K562 (cell line): Measurements from ENCODE around the gene POLN. TPM values are rescaled to one million over a fixed set of nuclear protein-coding genes. Genes with fewer than 3 reads are reported as not detected.
A peak's percentile ranks its signal among the peaks of the same experiment; 100 is the strongest.

Source experiments
- ATAC-seq: fragments of 200-7000 bp; cut with Tn5 transposase; 3 replicates; pipeline ENCODE4 v1.9.1; 2020; ENCODE audit warnings: moderate library complexity
- BruUV-seq: library from RNA; stranded (reverse); fragments of 400-500 nt; replicated peaks from 2 replicates; lab custom pipeline; 2021; lab: Mats Ljungman, UMichigan
- CTCF ChIA-PET: fragments of 300-600 bp; formaldehyde crosslinking; extraction: SDS; loops from one replicate; lab custom pipeline; 2021; ENCODE audit warnings: low intra/inter-chr PET ratio; lab: Yijun Ruan, JAX
- POLR2A ChIA-PET: fragments of 300-600, 350-650 bp; sonication (Branson Sonifier 250); formaldehyde crosslinking; extraction: SDS; loops from one replicate; lab custom pipeline; 2021; ENCODE audit warnings: antibody characterized with exemption, inconsistent platforms; lab: Yijun Ruan, JAX
- DNase-seq, 4 experiments: peaks; one replicate each; pipeline versions ENCODE4 v3.0.0 to v3.0.0-alpha.2; 2011 to 2018; ENCODE audit warnings: low spot score in 3 of 4, mixed read lengths in 3 of 4; ENCODE audit errors: extremely low read depth in 1 of 4
- FAIRE-seq: peaks from 2 replicates; lab custom pipeline; 2011; peaks lifted over from hg19 to GRCh38; lab: Jason Lieb, UNC
- H2AFZ ChIP-seq: 2 replicates; pipeline ENCODE4 v1.6.0; 2011; ENCODE audit warnings: low read depth, low read length, control low read depth, inconsistent platforms
- H3K27ac ChIP-seq: fragments of 200-600 bp; 3 replicates; pipeline ENCODE4 v1.8.0; 2011; ENCODE audit warnings: low read depth, mild to moderate bottlenecking, control low read depth, inconsistent platforms, low read length, moderate library complexity, mixed read lengths; ENCODE audit errors: extremely low read depth
- H3K27me3 ChIP-seq, 2 experiments: fragments of 300-600 bp in 1 of 2; 2 replicates in 1 of 2; 3 replicates in 1 of 2; pipeline versions ENCODE4 v1.6.0 to v1.8.0; 2011; ENCODE audit warnings: inconsistent platforms in 2 of 2, low read length in 2 of 2, mild to moderate bottlenecking in 1 of 2, mixed read lengths in 1 of 2, moderate library complexity in 1 of 2; ENCODE audit not compliant: control insufficient read depth in 2 of 2, insufficient read depth in 2 of 2
- H3K36me3 ChIP-seq: fragments of 300-600 bp; 3 replicates; pipeline ENCODE4 v1.8.0; 2011; ENCODE audit warnings: mild to moderate bottlenecking, low read length, inconsistent platforms; ENCODE audit not compliant: control insufficient read depth, insufficient read depth
- H3K4me1 ChIP-seq, 2 experiments: fragments of 200-600 bp in 1 of 2; replicated peaks in 1 of 2; 2 replicates in 1 of 2; 3 replicates in 1 of 2; pipeline versions ENCODE4 v1.5.1 to v1.8.0; 2011; ENCODE audit warnings: inconsistent platforms in 2 of 2, low read length in 2 of 2, mild to moderate bottlenecking in 1 of 2, mixed read lengths in 1 of 2, moderate library complexity in 1 of 2; ENCODE audit not compliant: control insufficient read depth in 2 of 2, insufficient read depth in 2 of 2
- H3K4me2 ChIP-seq: 2 replicates; pipeline ENCODE4 v1.6.1; 2011; ENCODE audit warnings: low read length, control low read depth, inconsistent platforms, mixed read lengths; ENCODE audit not compliant: insufficient read depth
- H3K4me3 ChIP-seq: fragments of 200-600 bp; sonication (generic), shearing (Covaris generic); 2 replicates; pipeline ENCODE4 v1.5.1; 2016; ENCODE audit warnings: control low read depth, inconsistent platforms
- H3K79me2 ChIP-seq: fragments of 200-600 bp; 3 replicates; pipeline ENCODE4 v1.8.0; 2011; ENCODE audit warnings: low read length, inconsistent platforms; ENCODE audit not compliant: control insufficient read depth, insufficient read depth
- H3K9ac ChIP-seq, 2 experiments: 2 replicates each; pipeline versions ENCODE4 v1.6.0 to v1.6.1; 2011; ENCODE audit warnings: low read depth in 2 of 2, low read length in 2 of 2, control low read depth in 1 of 2, inconsistent platforms in 1 of 2, mild to moderate bottlenecking in 1 of 2, mixed read lengths in 1 of 2; ENCODE audit not compliant: insufficient read depth in 1 of 2
- H3K9me1 ChIP-seq: one replicate; pipeline ENCODE4 v1.6.0; 2011; ENCODE audit warnings: inconsistent platforms, mild to moderate bottlenecking, low read length, moderate library complexity; ENCODE audit not compliant: control insufficient read depth, insufficient read depth
- H3K9me3 ChIP-seq: replicated peaks from 2 replicates; pipeline ENCODE4 v1.5.1; 2011; ENCODE audit warnings: low read depth, low read length, inconsistent platforms; ENCODE audit not compliant: control insufficient read depth, insufficient read depth
- H4K20me1 ChIP-seq: replicated peaks from 2 replicates; pipeline ENCODE4 v1.6.1; 2011; ENCODE audit warnings: low read length, inconsistent platforms, mixed read lengths; ENCODE audit not compliant: control insufficient read depth, insufficient read depth
- ARNT ChIP-seq, 2 experiments: fragments of 450-650 bp; IDR thresholded peaks; 2 replicates each; pipeline ENCODE4 v1.6.1; 2016; ENCODE audit warnings: mild to moderate bottlenecking in 1 of 2
- GABPB2 ChIP-seq: fragments of 250-450 bp; sonication (Bioruptor Pico); conservative IDR thresholded peaks from 2 replicates; pipeline ENCODE4 v1.5.1; 2021; ENCODE audit warnings: mild to moderate bottlenecking
- HES1 ChIP-seq: fragments of 450-650 bp; IDR thresholded peaks from 2 replicates; pipeline ENCODE4 v1.6.1; 2016; ENCODE audit warnings: low read depth, mild to moderate bottlenecking, moderate library complexity
- JUN ChIP-seq, 2 experiments: sonication (generic) in 1 of 2; formaldehyde crosslinking in 1 of 2; IDR thresholded peaks; 2 replicates each; pipeline versions ENCODE4 v1.6.1 to v1.8.0; 2012 to 2022; ENCODE audit warnings: borderline replicate concordance in 2 of 2, mild to moderate bottlenecking in 2 of 2, improper control_type of control experiment in 1 of 2, low read depth in 1 of 2, low read length in 1 of 2, missing genetic modification reagents in 1 of 2
- MAX ChIP-seq: sonication (generic); formaldehyde crosslinking; IDR thresholded peaks from 2 replicates; pipeline ENCODE4 v1.9.0; 2022; ENCODE audit warnings: mild to moderate bottlenecking, missing genetic modification reagents
- NFIX ChIP-seq: fragments of 250-450 bp; sonication (Bioruptor Pico); IDR thresholded peaks from 2 replicates; pipeline ENCODE4 v1.4.0; 2020; ENCODE audit warnings: low read depth, mild to moderate bottlenecking, moderate library complexity
- PHF8 ChIP-seq: fragments of 200-600 bp; sonication (generic); IDR thresholded peaks from 2 replicates; pipeline ENCODE4 v1.6.1; 2012; ENCODE audit warnings: mixed run types, mild to moderate bottlenecking, inconsistent platforms, low read length, moderate library complexity, borderline replicate concordance
- SMC3 ChIP-seq: conservative IDR thresholded peaks from 2 replicates; pipeline ENCODE4 v1.6.1; 2011; ENCODE audit warnings: low read depth, low read length, improper control_type of control experiment; ENCODE audit not compliant: insufficient read depth
- THAP12 ChIP-seq: fragments of 250-450 bp; sonication (Bioruptor Pico); IDR thresholded peaks from 2 replicates; pipeline ENCODE4 v1.9.0; 2021; ENCODE audit warnings: mild to moderate bottlenecking, inconsistent platforms
- THAP7 ChIP-seq: fragments of 250-450 bp; sonication (Bioruptor Pico); IDR thresholded peaks from 2 replicates; pipeline ENCODE4 v1.5.0; 2021
- TRIM24 ChIP-seq, 2 experiments: fragments of 450-650 bp; IDR thresholded peaks; 2 replicates each; pipeline ENCODE4 v1.6.1; 2016
- ZNF707 ChIP-seq: fragments of 250-450 bp; sonication (Bioruptor Pico); conservative IDR thresholded peaks from 2 replicates; pipeline ENCODE4 v1.8.0; 2022; ENCODE audit warnings: inconsistent platforms, mild to moderate bottlenecking, moderate library complexity
- ZNF764 ChIP-seq: fragments of 250-450 bp; sonication (Bioruptor Pico); IDR thresholded peaks from 2 replicates; pipeline ENCODE4 v1.4.0; 2020; ENCODE audit warnings: low read depth, mild to moderate bottlenecking, moderate library complexity
- WGBS: fragments of 100-300 bp; shearing (Covaris generic); methylation state at CpG from one replicate; pipeline ENCODE4 v1.1.6; 2016; ENCODE audit warnings: low coverage, mixed read lengths; ENCODE audit not compliant: insufficient coverage; ENCODE audit errors: missing lambda C conversion rate; 5-methylcytosine and 5-hydroxymethylcytosine counted together
- in situ Hi-C: fragments of 300-500 bp; cut with MboI; formaldehyde crosslinking; loops from 4 replicates; pipeline ENCODE4 v1.15.0; 2018; ENCODE audit warnings: inconsistent platforms, mixed read lengths
- intact Hi-C: fragments of 100-400 bp; cut with micrococcal nuclease; formaldehyde crosslinking; loops from 2 replicates; pipeline ENCODE4 v1.14.2; 2022
- polyA plus RNA-seq, 8 experiments: library from polyadenylated mRNA; depleted of rRNA in 4 of 8; stranded (reverse) in 5 of 8; unstranded in 3 of 8; fragments of >200 nt; fragmentation: Nextera tagmentation in 2 of 8; fragmentation: Illumina TruSeq in 1 of 8; extraction: Ambion mirVana in 2 of 8; extraction: Trizol in 1 of 8; gene quantifications; 2 replicates each; pipeline versions ENCODE4 v1.2.1 to v1.2.3, GENCODE V29; 2011 to 2014; ENCODE audit warnings: inconsistent platforms in 1 of 8, missing spikeins in 1 of 8
- total RNA-seq, 7 experiments: library from RNA; depleted of rRNA in 6 of 7; stranded (reverse); fragments of >200 nt in 6 of 7; fragmentation: Illumina TruSeq in 2 of 7; extraction: Trizol in 2 of 7; gene quantifications; 2 replicates each; pipeline versions ENCODE4 v1.2.1 to v1.2.3, GENCODE V29; 2011 to 2021; ENCODE audit warnings: low replicate concordance in 1 of 7
- TF ChIP-seq, protein P1 (sequence below): fragments of 450-650 bp; IDR thresholded peaks from 2 replicates; pipeline ENCODE4 v1.6.1; 2018; ENCODE audit not compliant: partially characterized antibody

POLN gene
- total and polyA plus RNA-seq, 9 of the 15 experiments (the other 6 are each of a cell fraction or from before 2014, with no cell fraction given): 0.08 to 0.91 (median 0.32) TPM

- FAIRE-seq: no peak
- POLR2A ChIA-PET: interaction anchor here (0.7 to 1.2 kb wide), 3 partner anchors 12 to 27 kb away, joined by 3 to 8 read pairs (median 4); no protein-coding TSS in a partner anchor
- Histone ChIP-seq H3K4me3 (no peak overlapping the region), H4K20me1 (no peaks in the 10 kb centered on the region), H3K36me3 (no peaks in the 10 kb centered on the region), H3K4me2 (peak overlapping the region; percentile 68), H2AFZ (peak overlapping the region; percentile 97), H3K9ac (peak overlapping the region in 1 of 2 experiments; percentile 38; a peak in 1 of 4 replicates), H3K79me2 (no peaks in the 10 kb centered on the region), H3K9me3 (no peaks in the 10 kb centered on the region), H3K27ac (0 out of 3 replicates have a peak overlapping the region, but pooled peaks have one; percentile 2), H3K27me3 (peaks cover 0 to 7% of the 10 kb centered on the region in 2 experiments; a peak in 1 of 5 replicates), H3K4me1 (peaks cover 3 to 10% of the 10 kb centered on the region in 2 experiments; a peak in 2 of 5 replicates), H3K9me1 (no peaks in the 10 kb centered on the region)
- CTCF ChIA-PET: no interaction called here
- ATAC-seq: peak; percentile 19; the same call in 2 of the 3 replicates
- DNase-seq: peak in 1 of 4 experiments; percentile 11
- intact Hi-C loops (no loop called here), in situ Hi-C loops (no loop called here)
- BruUV-seq: no TSS peak
- 84% methylated on average over 10 of the region's 10 CpGs for WGBS
- no peak for TF ChIP-seq PHF8
- TF ChIP-seq TRIM24 (IDR thresholded peaks at IDR 0.05): no peak
- TF ChIP-seq, protein P1, sequence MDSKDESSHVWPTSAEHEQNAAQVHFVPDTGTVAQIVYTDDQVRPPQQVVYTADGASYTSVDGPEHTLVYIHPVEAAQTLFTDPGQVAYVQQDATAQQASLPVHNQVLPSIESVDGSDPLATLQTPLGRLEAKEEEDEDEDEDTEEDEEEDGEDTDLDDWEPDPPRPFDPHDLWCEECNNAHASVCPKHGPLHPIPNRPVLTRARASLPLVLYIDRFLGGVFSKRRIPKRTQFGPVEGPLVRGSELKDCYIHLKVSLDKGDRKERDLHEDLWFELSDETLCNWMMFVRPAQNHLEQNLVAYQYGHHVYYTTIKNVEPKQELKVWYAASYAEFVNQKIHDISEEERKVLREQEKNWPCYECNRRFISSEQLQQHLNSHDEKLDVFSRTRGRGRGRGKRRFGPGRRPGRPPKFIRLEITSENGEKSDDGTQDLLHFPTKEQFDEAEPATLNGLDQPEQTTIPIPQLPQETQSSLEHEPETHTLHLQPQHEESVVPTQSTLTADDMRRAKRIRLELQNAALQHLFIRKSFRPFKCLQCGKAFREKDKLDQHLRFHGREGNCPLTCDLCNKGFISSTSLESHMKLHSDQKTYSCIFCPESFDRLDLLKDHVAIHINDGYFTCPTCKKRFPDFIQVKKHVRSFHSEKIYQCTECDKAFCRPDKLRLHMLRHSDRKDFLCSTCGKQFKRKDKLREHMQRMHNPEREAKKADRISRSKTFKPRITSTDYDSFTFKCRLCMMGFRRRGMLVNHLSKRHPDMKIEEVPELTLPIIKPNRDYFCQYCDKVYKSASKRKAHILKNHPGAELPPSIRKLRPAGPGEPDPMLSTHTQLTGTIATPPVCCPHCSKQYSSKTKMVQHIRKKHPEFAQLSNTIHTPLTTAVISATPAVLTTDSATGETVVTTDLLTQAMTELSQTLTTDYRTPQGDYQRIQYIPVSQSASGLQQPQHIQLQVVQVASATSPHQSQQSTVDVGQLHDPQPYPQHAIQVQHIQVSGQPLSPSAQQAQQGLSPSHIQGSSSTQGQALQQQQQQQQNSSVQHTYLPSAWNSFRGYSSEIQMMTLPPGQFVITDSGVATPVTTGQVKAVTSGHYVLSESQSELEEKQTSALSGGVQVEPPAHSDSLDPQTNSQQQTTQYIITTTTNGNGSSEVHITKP: no peak
- TF ChIP-seq THAP12: no peak
- no peak for TF ChIP-seq JUN (IDR thresholded peaks at IDR 0.05; ENCODE audit: borderline replicate concordance, low read depth, low read length)
- no peak for TF ChIP-seq JUN (CRISPR knock-in tag; IDR thresholded peaks at IDR 0.05; ENCODE audit: borderline replicate concordance)
- TF ChIP-seq GABPB2 (CRISPR knock-in tag): no peak
- no peak for TF ChIP-seq SMC3
- no peak for TF ChIP-seq ZNF707
- no peak for TF ChIP-seq ZNF764
- TF ChIP-seq THAP7 (CRISPR knock-in tag): no peak
- no peak for TF ChIP-seq MAX (CRISPR knock-in tag)
- TF ChIP-seq ARNT (IDR thresholded peaks at IDR 0.05): no peak
- TF ChIP-seq HES1: no peak
- no peak for TF ChIP-seq NFIX
Observed at GRCh38 chr4:2036327-2036726, 205.6 kb downstream of the POLN start.
